H1 (cell line): ENCODE measurements around the gene DNAH1. TPM values are rescaled to one million over a fixed set of nuclear protein-coding genes. Genes with fewer than 3 reads are reported as not detected.

ENCODE experiments used
- GABPA ChIP-seq: IDR thresholded peaks from 2 replicates; pipeline ENCODE4 v1.6.1; 2011; ENCODE audit warnings: mild to moderate bottlenecking, low read length, moderate library complexity, borderline replicate concordance; ENCODE audit not compliant: insufficient read depth
- ZNF274 ChIP-seq: IDR thresholded peaks from 2 replicates; pipeline ENCODE4 v1.7.0; 2012; ENCODE audit warnings: low read length, borderline replicate concordance; ENCODE audit errors: extremely low read depth
- polyA plus RNA-seq, 7 experiments: library from polyadenylated mRNA; depleted of rRNA in 3 of 7; stranded (reverse) in 5 of 7; unstranded in 2 of 7; fragments of >200 nt in 5 of 7; fragments of 200-250 nt in 2 of 7; gene quantifications; 1 replicate in 5 of 7; 2 replicates in 1 of 7; 4 replicates in 1 of 7; pipeline versions ENCODE4 v1.2.1 to v1.2.3, GENCODE V29; 2011 to 2013; ENCODE audit warnings: missing spikeins in 2 of 7, mixed read lengths in 2 of 7
- total RNA-seq: library from RNA; stranded (reverse); fragmentation: NEBNext Ultra II Directional; extraction: Animal tissue kit (Norgen Biotek cat#: 25700); gene quantifications from 2 replicates; pipeline ENCODE4 v1.2.1, GENCODE V29; 2021

DNAH1 gene
- total and polyA plus RNA-seq, 2 of the 8 experiments (the other 6 are each of a cell fraction or from before 2014, with no cell fraction given), result 1.0 to 1.5 TPM

- TF ChIP-seq ZNF274 (no peak), GABPA (no peak)
Observed at GRCh38 chr3:52430416-52430810, 114.3 kb downstream of the DNAH1 start (continued).
